ENCODE data around the gene KIAA1217. TPM values are rescaled to one million over a fixed set of nuclear protein-coding genes. Genes with fewer than 3 reads are reported as not detected.

KIAA1217 gene
- total RNA-seq, 1 experiment from 2014 or later, result 7.8 TPM

DNA sequence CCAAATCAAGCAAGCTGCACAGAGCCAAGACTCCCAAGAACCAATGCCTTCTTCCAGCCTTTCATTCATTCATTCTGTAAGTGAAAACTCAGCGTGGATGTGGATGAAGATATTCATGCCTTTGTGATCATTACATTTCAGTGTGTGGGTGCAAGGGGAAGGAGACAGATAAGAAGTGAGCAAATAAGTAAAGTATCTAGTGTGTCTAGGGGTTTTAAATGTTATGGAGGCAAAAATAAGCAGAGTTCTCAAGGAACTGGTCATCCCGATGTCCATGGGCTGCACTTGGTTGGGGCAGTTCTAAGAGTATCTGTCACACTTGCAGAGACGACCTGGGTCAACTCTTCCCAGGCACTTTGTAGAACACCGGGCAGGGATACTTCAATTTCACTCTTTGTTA lies 149.1 kb downstream of the KIAA1217 start:
- CTCF ChIA-PET, result no interaction called here

DNA sequence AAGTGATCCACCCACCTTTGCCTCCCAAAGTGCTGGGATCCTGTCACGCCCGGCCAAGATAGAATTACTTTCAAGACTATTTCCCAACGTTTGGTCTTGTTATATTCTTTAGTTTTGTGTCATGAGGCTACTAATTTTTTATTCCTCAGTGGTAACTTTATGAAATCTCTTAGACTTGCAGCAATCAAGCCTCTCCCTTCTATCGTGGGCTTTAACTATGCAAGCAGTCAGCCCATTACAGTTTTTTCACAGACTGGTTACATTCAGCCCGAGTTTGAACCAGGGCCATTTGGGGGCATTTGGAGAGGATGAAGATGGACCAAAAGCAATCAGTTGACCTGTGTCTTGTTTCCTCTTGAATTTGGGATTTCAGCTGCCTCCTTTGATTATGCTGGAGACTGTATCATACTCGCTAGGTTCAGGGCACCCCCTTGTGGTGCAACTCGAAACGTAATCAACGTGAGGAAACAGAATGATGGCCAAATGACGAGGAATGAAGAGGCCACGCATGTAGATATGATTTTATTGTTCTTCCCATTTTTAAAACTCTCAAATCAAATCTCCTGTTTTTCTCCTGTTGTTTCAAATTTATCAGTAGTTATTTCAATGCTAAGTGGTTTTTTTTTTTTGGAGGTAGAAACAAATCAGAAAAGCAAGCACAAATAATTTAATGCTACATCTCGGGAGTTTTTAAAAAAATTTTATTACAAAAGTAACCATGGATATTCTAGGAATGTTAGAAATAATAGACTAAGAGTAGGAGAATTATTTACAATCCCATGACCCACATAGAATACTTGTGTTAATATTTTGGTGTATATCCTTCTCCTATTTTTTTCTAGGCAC lies 151.6 kb downstream of the KIAA1217 start:
- POLR2A ChIA-PET, result no interaction called here
- Histone ChIP-seq H3K36me3 (ENCODE audit: control insufficient read depth in 1 of 2, insufficient read depth in 2 of 2, low read length in 2 of 2) (no peaks in the 10 kb centered on the region), H3K79me2 (ENCODE audit: insufficient read depth, low read length) (no peaks in the 10 kb centered on the region), H2AFZ (ENCODE audit: low read depth, low read length, poor library complexity, severe bottlenecking) (peak overlapping the region; percentile 41), H4K20me1 (ENCODE audit: insufficient read depth) (no peaks in the 10 kb centered on the region), H3K9me3 (ENCODE audit: control insufficient read depth in 1 of 2, insufficient read depth in 1 of 2, low read depth in 1 of 2, low read length in 2 of 2) (no peaks in the 10 kb centered on the region), H3K4me2 (ENCODE audit: low read length) (no peak overlapping the region), H3K9ac (ENCODE audit: low read length) (no peak overlapping the region), H3K4me1 (ENCODE audit: control insufficient read depth in 1 of 2, insufficient read depth in 2 of 2, low read length in 2 of 2) (no peaks in the 10 kb centered on the region), H3K27ac (ENCODE audit: low read depth, low read length) (no peak overlapping the region), H3K9me2 (ENCODE audit: insufficient read depth) (no peaks in the 10 kb centered on the region), H3K27me3 (ENCODE audit: insufficient read depth, low read length) (no peaks in the 10 kb centered on the region), H3K4me3 (replicated peaks in 1 of 2; ENCODE audit: low read depth in 1 of 2, low read length in 2 of 2) (no peak overlapping the region)
- ATAC-seq (peak; percentile 91), DNase-seq (ENCODE audit: low read depth, low spot score) (peak; percentile 47)
- no TSS peak for BruUV-seq (replicated peaks)
- CTCF ChIA-PET, result interaction anchor here (1.4 to 1.8 kb wide), 2 partner anchors 23 to 366 kb away, joined by 6 to 9 read pairs; no protein-coding TSS in a partner anchor
- intact Hi-C loops (cut with micrococcal nuclease), result loop anchor here (1.0 to 10.0 kb wide), 3 partner anchors 144 to 1206 kb away; no protein-coding TSS in a partner anchor
- RAD21 ChIA-PET (ENCODE audit: low non-redundant PET in 1 of 2, low total read pairs in 2 of 2, uncharacterized antibody in 2 of 2, unreplicated experiment in 2 of 2), result no interaction called here
- TF ChIP-seq, protein P1, sequence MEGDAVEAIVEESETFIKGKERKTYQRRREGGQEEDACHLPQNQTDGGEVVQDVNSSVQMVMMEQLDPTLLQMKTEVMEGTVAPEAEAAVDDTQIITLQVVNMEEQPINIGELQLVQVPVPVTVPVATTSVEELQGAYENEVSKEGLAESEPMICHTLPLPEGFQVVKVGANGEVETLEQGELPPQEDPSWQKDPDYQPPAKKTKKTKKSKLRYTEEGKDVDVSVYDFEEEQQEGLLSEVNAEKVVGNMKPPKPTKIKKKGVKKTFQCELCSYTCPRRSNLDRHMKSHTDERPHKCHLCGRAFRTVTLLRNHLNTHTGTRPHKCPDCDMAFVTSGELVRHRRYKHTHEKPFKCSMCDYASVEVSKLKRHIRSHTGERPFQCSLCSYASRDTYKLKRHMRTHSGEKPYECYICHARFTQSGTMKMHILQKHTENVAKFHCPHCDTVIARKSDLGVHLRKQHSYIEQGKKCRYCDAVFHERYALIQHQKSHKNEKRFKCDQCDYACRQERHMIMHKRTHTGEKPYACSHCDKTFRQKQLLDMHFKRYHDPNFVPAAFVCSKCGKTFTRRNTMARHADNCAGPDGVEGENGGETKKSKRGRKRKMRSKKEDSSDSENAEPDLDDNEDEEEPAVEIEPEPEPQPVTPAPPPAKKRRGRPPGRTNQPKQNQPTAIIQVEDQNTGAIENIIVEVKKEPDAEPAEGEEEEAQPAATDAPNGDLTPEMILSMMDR (IDR thresholded peaks at IDR 0.05 in 2 of 3, conservative IDR thresholded peaks at IDR 0.05 in 1 of 3; ENCODE audit: borderline replicate concordance in 1 of 3, insufficient read depth in 1 of 3, low read depth in 2 of 3, low read length in 2 of 3), result peak; percentile 19 to 77 (median 71); a peak in 5 of 6 replicates
- TF ChIP-seq, protein P2, sequence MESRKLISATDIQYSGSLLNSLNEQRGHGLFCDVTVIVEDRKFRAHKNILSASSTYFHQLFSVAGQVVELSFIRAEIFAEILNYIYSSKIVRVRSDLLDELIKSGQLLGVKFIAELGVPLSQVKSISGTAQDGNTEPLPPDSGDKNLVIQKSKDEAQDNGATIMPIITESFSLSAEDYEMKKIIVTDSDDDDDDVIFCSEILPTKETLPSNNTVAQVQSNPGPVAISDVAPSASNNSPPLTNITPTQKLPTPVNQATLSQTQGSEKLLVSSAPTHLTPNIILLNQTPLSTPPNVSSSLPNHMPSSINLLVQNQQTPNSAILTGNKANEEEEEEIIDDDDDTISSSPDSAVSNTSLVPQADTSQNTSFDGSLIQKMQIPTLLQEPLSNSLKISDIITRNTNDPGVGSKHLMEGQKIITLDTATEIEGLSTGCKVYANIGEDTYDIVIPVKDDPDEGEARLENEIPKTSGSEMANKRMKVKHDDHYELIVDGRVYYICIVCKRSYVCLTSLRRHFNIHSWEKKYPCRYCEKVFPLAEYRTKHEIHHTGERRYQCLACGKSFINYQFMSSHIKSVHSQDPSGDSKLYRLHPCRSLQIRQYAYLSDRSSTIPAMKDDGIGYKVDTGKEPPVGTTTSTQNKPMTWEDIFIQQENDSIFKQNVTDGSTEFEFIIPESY (IDR thresholded peaks at IDR 0.05; ENCODE audit: extremely low read depth, insufficient replicate concordance, low read length), result no peak
- peak; percentile 64 for TF ChIP-seq RAD21 (IDR thresholded peaks at IDR 0.05; ENCODE audit: low read depth)

More for the DNA sequence above, 149.1 kb downstream of the KIAA1217 start:
- Histone ChIP-seq H3K9me2 (ENCODE audit: insufficient read depth) (no peaks in the 10 kb centered on the region), H3K9ac (ENCODE audit: low read length) (no peak overlapping the region), H3K9me3 (ENCODE audit: control insufficient read depth in 1 of 2, insufficient read depth in 1 of 2, low read depth in 1 of 2, low read length in 2 of 2) (no peaks in the 10 kb centered on the region), H2AFZ (ENCODE audit: low read depth, low read length, poor library complexity, severe bottlenecking) (no peak overlapping the region), H3K27me3 (ENCODE audit: insufficient read depth, low read length) (peaks cover 12% of the 10 kb centered on the region; the same call in 1 of the 2 replicates), H3K4me1 (ENCODE audit: control insufficient read depth in 1 of 2, insufficient read depth in 2 of 2, low read length in 2 of 2) (no peaks in the 10 kb centered on the region), H3K27ac (ENCODE audit: low read depth, low read length) (no peak overlapping the region), H3K4me3 (replicated peaks in 1 of 2; ENCODE audit: low read depth in 1 of 2, low read length in 2 of 2) (no peak overlapping the region), H3K79me2 (ENCODE audit: insufficient read depth, low read length) (no peaks in the 10 kb centered on the region), H3K4me2 (ENCODE audit: low read length) (no peak overlapping the region), H3K36me3 (ENCODE audit: control insufficient read depth in 1 of 2, insufficient read depth in 2 of 2, low read length in 2 of 2) (no peaks in the 10 kb centered on the region), H4K20me1 (ENCODE audit: insufficient read depth) (no peaks in the 10 kb centered on the region)
- ChIA-PET RAD21 (ENCODE audit: low non-redundant PET in 1 of 2, low total read pairs in 2 of 2, uncharacterized antibody in 2 of 2, unreplicated experiment in 2 of 2) (no interaction called here), POLR2A (no interaction called here)
- ATAC-seq, result no peak
- no peak for DNase-seq (ENCODE audit: low read depth, low spot score)
- BruUV-seq (replicated peaks), result no TSS peak
- TF ChIP-seq POLR2AphosphoS5 (IDR thresholded peaks at IDR 0.05; ENCODE audit: low read depth, low read length) (no peak), ELF1 (IDR thresholded peaks at IDR 0.05; ENCODE audit: borderline replicate concordance, low read depth) (no peak), CBX3 (IDR thresholded peaks at IDR 0.05; ENCODE audit: low read depth) (no peak), EZH2phosphoT487 (IDR thresholded peaks at IDR 0.05; ENCODE audit: borderline replicate concordance) (no peak), POLR2A (IDR thresholded peaks at IDR 0.05; ENCODE audit: borderline replicate concordance, extremely low read depth, insufficient read depth, insufficient read length) (no peak), JUND (IDR thresholded peaks at IDR 0.05) (no peak), FOSL1 (IDR thresholded peaks at IDR 0.05; ENCODE audit: low read depth) (no peak), EZH2 (IDR thresholded peaks at IDR 0.05) (no peak), SIN3A (IDR thresholded peaks at IDR 0.05; ENCODE audit: low read depth) (no peak)
- TF ChIP-seq, protein P3, sequence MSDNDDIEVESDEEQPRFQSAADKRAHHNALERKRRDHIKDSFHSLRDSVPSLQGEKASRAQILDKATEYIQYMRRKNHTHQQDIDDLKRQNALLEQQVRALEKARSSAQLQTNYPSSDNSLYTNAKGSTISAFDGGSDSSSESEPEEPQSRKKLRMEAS (IDR thresholded peaks at IDR 0.05), result no peak
- TF ChIP-seq, protein P4, sequence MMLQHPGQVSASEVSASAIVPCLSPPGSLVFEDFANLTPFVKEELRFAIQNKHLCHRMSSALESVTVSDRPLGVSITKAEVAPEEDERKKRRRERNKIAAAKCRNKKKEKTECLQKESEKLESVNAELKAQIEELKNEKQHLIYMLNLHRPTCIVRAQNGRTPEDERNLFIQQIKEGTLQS (IDR thresholded peaks at IDR 0.05), result no peak
- intact Hi-C loops (cut with micrococcal nuclease), result no loop called here
